Activated CD4-positive, alpha-beta memory T cell treated with anti-CD3 and anti-CD28 coated beads for 36 hours (primary cell): ENCODE data around the gene TIMP4. TPM values are rescaled to one million over a fixed set of nuclear protein-coding genes. Genes with fewer than 3 reads are reported as not detected.
A peak's percentile ranks its signal among the peaks of the same experiment; 100 is the strongest.

Source experiments
- CTCF ChIA-PET: fragments of 350-600 bp; sonication (Branson Sonifier 250); formaldehyde crosslinking; loops from one replicate; lab custom pipeline; 2021; ENCODE audit warnings: antibody characterized with exemption, inconsistent platforms; lab: Charles Lee
- POLR2A ChIA-PET: fragments of 350-600 bp; sonication (Branson Sonifier 250); formaldehyde crosslinking; loops from one replicate; lab custom pipeline; 2021; ENCODE audit warnings: antibody characterized with exemption; lab: Charles Lee
- DNase-seq: peaks from one replicate; pipeline ENCODE4 v3.0.0-alpha.2; 2020
- H3K27ac Mint-ChIP-seq: one replicate; pipeline ENCODE4 v1.8.0; 2021; ENCODE audit warnings: mixed read lengths
- H3K27me3 Mint-ChIP-seq: one replicate; pipeline ENCODE4 v1.8.0; 2021; ENCODE audit warnings: mixed read lengths
- H3K36me3 Mint-ChIP-seq: one replicate; pipeline ENCODE4 v1.8.0; 2021; ENCODE audit warnings: mixed read lengths
- H3K4me1 Mint-ChIP-seq: one replicate; pipeline ENCODE4 v1.8.0; 2021; ENCODE audit warnings: low read depth, mixed read lengths
- H3K4me3 Mint-ChIP-seq: one replicate; pipeline ENCODE4 v1.8.0; 2021; ENCODE audit warnings: mild to moderate bottlenecking, mixed read lengths
- H3K9me3 Mint-ChIP-seq: one replicate; pipeline ENCODE4 v1.8.0; 2021; ENCODE audit warnings: mixed read lengths
- intact Hi-C: fragments of 100-400 bp; cut with micrococcal nuclease; formaldehyde crosslinking; loops from one replicate; pipeline ENCODE4 v1.15.1; 2023
- total RNA-seq, 2 experiments: library from RNA; stranded (reverse); gene quantifications; one replicate each; pipeline ENCODE4 v1.2.3, GENCODE V29; 2021

Gene TIMP4
- total RNA-seq, 2 experiments from 2014 or later: 0.36 to 0.50 TPM

DNA sequence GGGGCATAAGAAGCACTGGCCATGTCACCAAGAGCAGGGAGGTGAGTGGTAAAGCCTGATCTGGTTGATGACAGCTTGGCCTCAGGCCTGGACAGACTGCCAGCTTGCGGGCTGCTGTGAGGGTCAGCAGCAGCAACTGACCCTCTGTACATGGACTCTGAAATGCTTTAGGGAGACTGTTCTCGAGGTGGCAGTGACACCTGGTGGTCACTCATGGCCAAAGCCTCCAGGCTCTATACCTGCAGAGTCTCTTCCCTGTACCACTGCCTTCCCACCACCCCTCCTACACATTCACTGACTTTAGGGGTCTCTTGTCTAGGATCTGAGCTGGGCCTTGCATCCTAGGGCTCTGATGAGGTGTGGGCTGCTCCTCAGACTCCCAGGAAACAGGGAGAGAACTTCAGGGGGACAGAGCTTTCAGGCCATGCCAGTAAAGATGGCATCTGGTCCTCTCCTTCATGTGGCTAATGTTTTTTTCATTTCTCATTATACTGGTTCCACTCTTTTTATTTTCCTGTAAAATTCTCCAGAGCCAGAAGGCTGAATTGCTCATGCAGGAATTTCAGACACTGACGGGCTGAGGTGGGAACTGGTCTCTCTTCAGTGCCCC, 17.2 kb upstream of the TIMP4 start:
- Mint-ChIP-seq H3K27ac (no peak overlapping the region), H3K27me3 (no peaks in the 10 kb centered on the region), H3K36me3 (peaks cover 12% of the 10 kb centered on the region), H3K4me1 (peaks cover 18% of the 10 kb centered on the region), H3K9me3 (peaks cover 23% of the 10 kb centered on the region), H3K4me3 (no peak overlapping the region)
- intact Hi-C loops: loop anchor here (1.0 kb wide), 2 partner anchors 37 to 41 kb away; no protein-coding TSS in a partner anchor
- DNase-seq: peak; percentile 62
- CTCF ChIA-PET: interaction anchor here (0.7 to 7.7 kb wide), 22 partner anchors 9 to 1417 kb away, joined by 3 to 139 read pairs (median 6); partner anchors contain the start of gene TSEN2
- POLR2A ChIA-PET: interaction anchor here (0.7 to 1.9 kb wide), 2 partner anchors 12 to 19 kb away, joined by 3 to 9 read pairs; no protein-coding TSS in a partner anchor

DNA sequence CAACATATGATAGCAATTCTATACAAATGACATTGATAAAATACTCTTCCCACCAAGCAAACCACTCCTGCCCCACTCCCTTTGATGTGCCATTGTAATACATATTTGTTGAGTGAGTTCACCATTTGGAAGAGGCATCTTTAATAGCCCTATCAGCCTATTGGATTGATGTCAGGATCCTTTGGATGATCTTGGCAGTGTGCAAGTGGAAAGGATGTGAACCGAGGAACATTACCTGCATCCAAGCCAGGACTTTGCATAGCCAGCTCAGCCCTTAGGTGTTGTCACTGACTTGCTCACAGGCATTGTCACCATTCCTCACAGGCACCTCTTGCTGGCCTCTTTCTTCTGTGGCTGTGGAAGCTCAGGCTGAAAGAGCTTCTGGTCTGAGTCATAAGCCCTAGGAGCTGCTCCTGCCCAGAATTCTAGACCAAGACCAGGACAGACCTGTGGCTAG, 16.5 kb upstream of the TIMP4 start:
- H3K9me3 Mint-ChIP-seq: peaks cover 23% of the 10 kb centered on the region
- POLR2A ChIA-PET: no interaction called here
- no peak for DNase-seq

DNA sequence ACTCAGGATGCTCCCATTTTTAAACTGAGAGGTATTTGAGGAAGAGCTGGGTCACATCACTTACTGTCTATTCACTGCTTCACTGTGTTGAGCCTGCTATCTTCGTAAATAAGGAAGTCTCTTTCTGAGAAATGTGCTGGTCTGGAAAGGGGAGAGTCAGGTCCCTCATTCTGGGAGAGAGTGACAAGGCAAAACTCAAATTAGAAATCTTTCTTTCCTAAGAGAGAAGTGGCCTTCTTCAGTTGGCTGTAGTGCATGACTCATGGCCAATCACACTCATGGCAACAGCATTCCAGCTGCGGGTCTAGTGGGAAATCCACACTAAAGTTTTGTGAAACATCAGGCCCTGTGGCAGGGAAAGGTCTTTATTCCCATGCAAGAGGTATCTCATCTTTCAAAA, 11.5 kb upstream of the TIMP4 start:
- Mint-ChIP-seq H3K4me3 (no peak overlapping the region), H3K4me1 (no peaks in the 10 kb centered on the region), H3K27me3 (peaks cover 1% of the 10 kb centered on the region), H3K9me3 (peaks cover 23% of the 10 kb centered on the region), H3K27ac (no peak overlapping the region), H3K36me3 (peaks cover 12% of the 10 kb centered on the region)
- CTCF ChIA-PET: interaction anchor here (0.7 kb wide), 1 partner anchor 27 kb away, joined by 3 read pairs; no protein-coding TSS in a partner anchor
- intact Hi-C loops: no loop called here
- DNase-seq: no peak
- POLR2A ChIA-PET: no interaction called here

More for the DNA sequence above, 16.5 kb upstream of the TIMP4 start:
- Mint-ChIP-seq H3K27me3 (no peaks in the 10 kb centered on the region), H3K4me3 (no peak overlapping the region), H3K4me1 (peaks cover 16% of the 10 kb centered on the region), H3K36me3 (peaks cover 12% of the 10 kb centered on the region), H3K27ac (no peak overlapping the region)
- intact Hi-C loops: no loop called here
- CTCF ChIA-PET: interaction anchor here (0.7 to 7.7 kb wide), 18 partner anchors 10 to 1417 kb away, joined by 3 to 139 read pairs (median 8); partner anchors contain the start of gene TSEN2

DNA sequence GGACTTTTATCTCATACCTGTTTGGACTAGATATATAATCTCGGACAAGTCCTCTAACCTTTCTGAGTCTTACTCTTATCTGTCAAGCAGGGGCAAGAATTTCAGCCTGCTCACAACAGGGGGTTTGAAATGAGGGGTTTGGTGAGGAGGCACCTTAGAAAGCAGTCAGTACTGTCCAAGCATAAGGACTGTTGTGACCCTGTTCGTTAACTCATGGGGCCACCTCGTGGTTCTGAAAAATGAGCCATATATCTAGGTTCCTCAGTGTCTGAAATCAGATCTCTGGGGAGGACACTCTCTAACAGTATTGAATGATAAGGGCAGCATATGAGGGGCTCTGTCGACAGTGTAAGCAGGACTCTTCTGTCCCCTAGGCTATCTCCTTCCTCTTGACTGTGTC, 7.2 kb upstream of the TIMP4 start:
- no peaks in the 10 kb centered on the region for H3K9me3 Mint-ChIP-seq
- DNase-seq: no peak
- no peak overlapping the region for H3K4me3 Mint-ChIP-seq
- no peaks in the 10 kb centered on the region for H3K36me3 Mint-ChIP-seq
- peaks cover 1% of the 10 kb centered on the region for H3K27me3 Mint-ChIP-seq
- POLR2A ChIA-PET: no interaction called here
- no peak overlapping the region for H3K27ac Mint-ChIP-seq
- CTCF ChIA-PET: no interaction called here
- intact Hi-C loops: no loop called here
- no peaks in the 10 kb centered on the region for H3K4me1 Mint-ChIP-seq

DNA sequence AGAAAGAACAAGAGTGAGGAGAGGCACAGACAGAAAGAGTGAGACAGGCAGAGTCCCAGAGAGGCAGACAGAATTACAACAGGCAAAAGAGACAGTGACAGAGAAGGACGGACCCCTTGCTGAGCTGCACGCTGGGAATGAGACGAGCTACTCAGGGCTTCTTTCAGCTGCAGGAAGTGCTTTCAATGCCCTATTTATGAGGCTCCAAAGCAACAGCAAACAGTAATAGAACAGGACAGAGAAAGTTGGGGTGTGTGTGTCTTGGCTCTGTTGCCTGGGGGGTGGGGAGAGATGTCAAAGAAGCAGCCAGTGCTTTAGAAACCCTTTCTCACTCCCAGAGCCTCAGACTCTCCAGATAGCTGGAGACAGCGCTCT, 502 bp upstream of the TIMP4 start:
- CTCF ChIA-PET: no interaction called here
- DNase-seq: no peak
- Mint-ChIP-seq H3K36me3 (no peaks in the 10 kb centered on the region), H3K27ac (no peak overlapping the region), H3K4me3 (no peak overlapping the region), H3K9me3 (no peaks in the 10 kb centered on the region), H3K27me3 (peaks cover 10% of the 10 kb centered on the region), H3K4me1 (no peaks in the 10 kb centered on the region)
- POLR2A ChIA-PET: no interaction called here
- intact Hi-C loops: no loop called here

DNA sequence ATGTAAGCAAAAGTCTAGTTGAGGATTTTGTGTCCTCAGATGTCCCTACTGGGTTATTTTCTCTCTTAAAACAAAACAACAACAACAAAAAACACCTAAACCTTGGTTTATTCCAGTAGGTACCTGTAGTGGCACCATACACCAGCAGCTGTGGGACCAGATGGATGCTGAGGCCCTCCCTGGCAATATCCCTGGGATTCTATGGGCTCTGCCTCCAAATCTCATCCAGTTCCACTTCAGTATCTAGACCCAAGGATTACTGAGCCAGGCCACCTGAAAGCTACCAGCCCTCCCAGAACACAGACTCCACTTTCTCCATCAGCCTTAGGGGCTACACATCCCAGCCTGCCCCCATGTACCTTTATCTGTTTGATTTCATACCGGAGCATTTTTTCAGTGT, 1.7 kb downstream of the TIMP4 start:
- Mint-ChIP-seq H3K9me3 (no peaks in the 10 kb centered on the region), H3K4me1 (no peaks in the 10 kb centered on the region), H3K4me3 (no peak overlapping the region), H3K27me3 (peaks cover 12% of the 10 kb centered on the region), H3K36me3 (no peaks in the 10 kb centered on the region), H3K27ac (no peak overlapping the region)
- DNase-seq: no peak
- ChIA-PET POLR2A (no interaction called here), CTCF (interaction anchor here (1.3 kb wide), 1 partner anchor 322 kb away, joined by 3 read pairs; no protein-coding TSS in a partner anchor)
- intact Hi-C loops: no loop called here

DNA sequence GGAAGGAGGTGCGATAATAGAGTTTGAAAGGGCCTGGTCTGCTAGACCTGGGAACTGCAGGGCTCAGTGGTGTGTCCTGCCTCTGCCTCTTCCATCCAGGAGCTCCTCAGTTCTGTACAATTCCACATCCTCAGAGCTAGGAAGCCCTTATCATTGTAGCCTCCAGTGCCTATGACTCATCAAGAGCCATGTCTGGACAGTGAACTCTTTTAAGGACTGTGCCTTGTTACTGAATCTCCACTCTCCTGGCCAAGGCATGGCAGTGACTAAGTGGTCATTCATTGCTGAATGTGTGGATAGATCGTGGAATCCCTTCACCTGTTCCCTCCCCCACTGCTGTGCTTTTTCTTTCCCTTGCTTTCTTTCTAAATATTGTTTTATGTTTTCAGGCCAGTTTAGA, 2.9 kb downstream of the TIMP4 start:
- POLR2A ChIA-PET: no interaction called here
- H3K27me3 Mint-ChIP-seq: peaks cover 12% of the 10 kb centered on the region
- intact Hi-C loops: no loop called here

DNA sequence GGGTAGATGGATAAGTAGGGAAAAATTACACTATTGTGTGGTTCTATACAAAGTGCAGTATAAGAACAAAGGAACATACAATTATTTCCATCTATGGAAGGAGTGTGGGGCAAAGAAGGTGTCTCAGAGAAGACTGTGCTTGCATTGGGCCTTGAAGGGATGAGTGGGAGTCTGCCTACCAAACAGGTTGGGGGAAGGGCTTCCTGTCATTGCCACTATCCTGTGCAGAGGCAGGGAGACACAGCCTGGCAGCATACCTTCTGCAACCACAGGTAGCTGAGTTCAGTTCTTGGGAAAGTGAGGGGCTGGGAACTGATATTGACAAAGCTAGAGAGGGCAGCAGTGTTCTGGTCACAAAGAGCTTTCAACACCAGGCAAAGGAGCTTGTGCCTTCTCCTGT, 3.4 kb downstream of the TIMP4 start:
- H3K4me3 Mint-ChIP-seq: no peak overlapping the region
- peaks cover 12% of the 10 kb centered on the region for H3K27me3 Mint-ChIP-seq
- POLR2A ChIA-PET: no interaction called here
- H3K27ac Mint-ChIP-seq: no peak overlapping the region
- no peaks in the 10 kb centered on the region for H3K4me1 Mint-ChIP-seq
- intact Hi-C loops: no loop called here
- no peak for DNase-seq
- H3K36me3 Mint-ChIP-seq: no peaks in the 10 kb centered on the region
- H3K9me3 Mint-ChIP-seq: no peaks in the 10 kb centered on the region
- CTCF ChIA-PET: interaction anchor here (1.0 to 2.2 kb wide), 4 partner anchors 12 to 324 kb away, joined by 3 to 14 read pairs (median 3); no protein-coding TSS in a partner anchor

More for the DNA sequence above, 2.9 kb downstream of the TIMP4 start:
- H3K27ac Mint-ChIP-seq: no peak overlapping the region
- H3K4me1 Mint-ChIP-seq: no peaks in the 10 kb centered on the region
- CTCF ChIA-PET: interaction anchor here (1.0 to 2.2 kb wide), 3 partner anchors 19 to 21 kb away, joined by 3 to 14 read pairs (median 4); no protein-coding TSS in a partner anchor
- DNase-seq: no peak
- no peaks in the 10 kb centered on the region for H3K36me3 Mint-ChIP-seq
- H3K4me3 Mint-ChIP-seq: no peak overlapping the region
- no peaks in the 10 kb centered on the region for H3K9me3 Mint-ChIP-seq

DNA sequence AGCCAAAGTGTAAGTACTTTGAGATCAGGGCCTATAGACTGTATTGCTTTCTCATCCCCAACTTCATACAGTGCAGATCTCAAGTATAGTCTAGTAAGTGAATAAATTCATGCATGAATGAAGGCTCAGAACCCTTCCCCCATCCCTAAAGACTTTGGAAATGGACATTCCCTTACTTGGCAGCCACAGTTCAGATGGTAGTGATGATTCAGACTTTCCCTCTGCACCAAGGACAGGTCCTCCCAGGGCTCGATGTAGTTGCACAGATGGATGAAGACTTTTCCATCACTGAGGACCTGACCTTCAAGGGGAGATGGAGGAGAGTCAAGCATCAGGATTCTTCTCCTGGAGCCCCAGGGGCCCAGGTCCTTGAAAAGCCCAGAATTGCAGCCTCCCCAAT, 4.6 kb downstream of the TIMP4 start:
- no peak for DNase-seq
- no peaks in the 10 kb centered on the region for H3K4me1 Mint-ChIP-seq
- no peak overlapping the region for H3K4me3 Mint-ChIP-seq
- H3K27me3 Mint-ChIP-seq: peaks cover 12% of the 10 kb centered on the region
- H3K36me3 Mint-ChIP-seq: no peaks in the 10 kb centered on the region
- H3K9me3 Mint-ChIP-seq: no peaks in the 10 kb centered on the region
- intact Hi-C loops: no loop called here
- CTCF ChIA-PET: interaction anchor here (1.0 to 2.2 kb wide), 3 partner anchors 11 to 325 kb away, joined by 3 to 14 read pairs (median 3); no protein-coding TSS in a partner anchor
- POLR2A ChIA-PET: no interaction called here
- no peak overlapping the region for H3K27ac Mint-ChIP-seq

DNA sequence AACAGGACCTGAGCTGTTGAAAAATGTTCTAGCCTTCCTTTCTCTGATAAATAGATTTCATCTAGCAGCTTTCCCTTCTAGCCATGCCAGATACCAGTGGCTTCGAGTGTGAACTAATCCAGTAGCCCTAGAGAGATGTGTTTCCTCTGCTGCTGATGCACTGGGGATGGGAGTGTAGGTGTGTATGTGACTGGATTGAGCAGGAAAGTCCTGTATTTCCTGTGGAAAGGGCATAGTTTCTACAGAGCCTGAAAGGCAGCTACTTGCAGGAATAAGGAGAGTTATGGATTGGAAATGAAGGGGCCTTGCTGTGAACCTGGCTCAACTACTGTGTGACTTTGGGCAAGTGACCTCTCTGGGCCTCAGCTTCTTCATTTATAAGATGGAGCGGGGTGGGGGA, 8.6 kb downstream of the TIMP4 start:
- ChIA-PET POLR2A (no interaction called here), CTCF (interaction anchor here (1.2 kb wide), 1 partner anchor 329 kb away, joined by 3 read pairs; no protein-coding TSS in a partner anchor)
- intact Hi-C loops: no loop called here
- Mint-ChIP-seq H3K9me3 (no peaks in the 10 kb centered on the region), H3K27ac (no peak overlapping the region), H3K36me3 (no peaks in the 10 kb centered on the region), H3K4me1 (no peaks in the 10 kb centered on the region), H3K4me3 (no peak overlapping the region), H3K27me3 (peaks cover 3% of the 10 kb centered on the region)
- no peak for DNase-seq

DNA sequence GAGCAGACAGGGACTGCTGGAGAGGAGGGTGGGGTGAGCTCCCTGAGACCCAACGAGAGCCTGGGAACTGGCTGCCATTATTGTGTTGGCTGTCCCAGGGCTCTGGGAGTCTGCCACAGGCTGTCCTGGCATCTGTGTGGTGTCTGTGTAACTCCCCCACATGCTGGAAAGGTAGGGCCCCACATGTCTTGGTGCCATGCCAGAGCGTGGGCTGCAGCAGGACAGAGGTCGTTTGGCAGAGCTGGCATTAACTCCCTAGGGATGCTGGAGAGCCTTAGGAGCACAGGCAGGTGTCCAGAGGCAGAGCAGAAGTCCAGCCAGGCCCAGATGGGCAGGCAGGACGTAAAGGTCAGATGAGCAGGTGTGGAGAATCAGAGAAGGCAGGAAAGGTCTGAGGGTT, 9.7 kb downstream of the TIMP4 start:
- Mint-ChIP-seq H3K27ac (no peak overlapping the region), H3K36me3 (no peaks in the 10 kb centered on the region), H3K4me1 (no peaks in the 10 kb centered on the region), H3K27me3 (peaks cover 3% of the 10 kb centered on the region), H3K9me3 (no peaks in the 10 kb centered on the region), H3K4me3 (no peak overlapping the region)
- no peak for DNase-seq
- ChIA-PET CTCF (no interaction called here), POLR2A (no interaction called here)
- intact Hi-C loops: no loop called here

DNA sequence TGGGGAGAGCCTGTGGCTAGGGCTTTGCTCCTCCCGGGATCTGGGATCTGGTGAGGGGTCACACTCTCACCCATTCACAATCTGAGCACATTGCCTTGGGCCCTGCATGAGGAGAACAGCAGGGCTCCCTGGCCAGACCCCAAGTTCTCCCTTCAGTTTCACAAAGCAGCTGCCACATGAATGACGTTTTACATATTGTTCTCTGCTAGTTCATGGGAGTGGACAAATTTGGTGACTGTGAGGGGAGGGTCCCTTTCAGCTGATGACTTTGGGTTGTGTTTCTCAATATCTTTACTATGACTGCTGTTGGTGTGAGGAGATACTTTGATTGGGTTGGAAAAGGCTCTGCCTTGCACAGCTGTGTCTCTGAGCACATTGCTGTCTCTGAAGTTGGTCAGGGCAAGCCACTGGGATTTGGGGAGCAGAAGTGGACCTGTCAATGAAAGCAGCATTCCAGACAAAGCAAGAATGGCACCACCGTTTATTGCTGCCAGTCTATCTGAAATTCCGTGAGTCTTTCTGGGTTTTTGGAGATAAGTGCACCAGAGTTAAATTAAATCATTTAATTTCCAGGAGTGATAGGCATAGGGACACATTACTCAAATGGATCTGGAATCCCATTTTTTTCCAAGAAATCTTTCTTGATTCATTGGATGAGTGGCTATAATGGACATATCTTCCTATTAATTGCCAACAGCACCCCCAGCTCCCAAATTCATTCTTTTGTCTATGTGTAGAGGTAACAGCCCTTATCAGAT, 10.3 kb downstream of the TIMP4 start:
- no peaks in the 10 kb centered on the region for H3K4me1 Mint-ChIP-seq
- POLR2A ChIA-PET: no interaction called here
- H3K9me3 Mint-ChIP-seq: no peaks in the 10 kb centered on the region
- no peak for DNase-seq
- no peak overlapping the region for H3K27ac Mint-ChIP-seq
- intact Hi-C loops: no loop called here
- no peaks in the 10 kb centered on the region for H3K36me3 Mint-ChIP-seq
- H3K4me3 Mint-ChIP-seq: no peak overlapping the region
- peaks cover 3% of the 10 kb centered on the region for H3K27me3 Mint-ChIP-seq
- CTCF ChIA-PET: no interaction called here
